ENCODE measurements around the gene LRRD1.

- TF ChIP-seq, protein P1, sequence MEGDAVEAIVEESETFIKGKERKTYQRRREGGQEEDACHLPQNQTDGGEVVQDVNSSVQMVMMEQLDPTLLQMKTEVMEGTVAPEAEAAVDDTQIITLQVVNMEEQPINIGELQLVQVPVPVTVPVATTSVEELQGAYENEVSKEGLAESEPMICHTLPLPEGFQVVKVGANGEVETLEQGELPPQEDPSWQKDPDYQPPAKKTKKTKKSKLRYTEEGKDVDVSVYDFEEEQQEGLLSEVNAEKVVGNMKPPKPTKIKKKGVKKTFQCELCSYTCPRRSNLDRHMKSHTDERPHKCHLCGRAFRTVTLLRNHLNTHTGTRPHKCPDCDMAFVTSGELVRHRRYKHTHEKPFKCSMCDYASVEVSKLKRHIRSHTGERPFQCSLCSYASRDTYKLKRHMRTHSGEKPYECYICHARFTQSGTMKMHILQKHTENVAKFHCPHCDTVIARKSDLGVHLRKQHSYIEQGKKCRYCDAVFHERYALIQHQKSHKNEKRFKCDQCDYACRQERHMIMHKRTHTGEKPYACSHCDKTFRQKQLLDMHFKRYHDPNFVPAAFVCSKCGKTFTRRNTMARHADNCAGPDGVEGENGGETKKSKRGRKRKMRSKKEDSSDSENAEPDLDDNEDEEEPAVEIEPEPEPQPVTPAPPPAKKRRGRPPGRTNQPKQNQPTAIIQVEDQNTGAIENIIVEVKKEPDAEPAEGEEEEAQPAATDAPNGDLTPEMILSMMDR (IDR thresholded peaks at IDR 0.05), result no peak
- no peak for TF ChIP-seq POLR2A (IDR thresholded peaks at IDR 0.05)
- no peak for TF ChIP-seq EP300 (IDR thresholded peaks at IDR 0.05)
These were observed 1.6 kb downstream of the LRRD1 start for GRCh38 chr7:92177362-92177761.
